ENCODE data around the gene TRIM49C.
"Not testable (repeated sequence)": the region's sequence is repeated elsewhere in the genome, so short reads cannot be mapped to it uniquely, and the experiment has no call there.

The TRIM49C gene, protein sequence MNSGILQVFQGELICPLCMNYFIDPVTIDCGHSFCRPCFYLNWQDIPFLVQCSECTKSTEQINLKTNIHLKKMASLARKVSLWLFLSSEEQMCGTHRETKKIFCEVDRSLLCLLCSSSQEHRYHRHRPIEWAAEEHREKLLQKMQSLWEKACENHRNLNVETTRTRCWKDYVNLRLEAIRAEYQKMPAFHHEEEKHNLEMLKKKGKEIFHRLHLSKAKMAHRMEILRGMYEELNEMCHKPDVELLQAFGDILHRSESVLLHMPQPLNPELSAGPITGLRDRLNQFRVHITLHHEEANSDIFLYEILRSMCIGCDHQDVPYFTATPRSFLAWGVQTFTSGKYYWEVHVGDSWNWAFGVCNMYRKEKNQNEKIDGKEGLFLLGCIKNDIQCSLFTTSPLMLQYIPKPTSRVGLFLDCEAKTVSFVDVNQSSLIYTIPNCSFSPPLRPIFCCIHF

DNA sequence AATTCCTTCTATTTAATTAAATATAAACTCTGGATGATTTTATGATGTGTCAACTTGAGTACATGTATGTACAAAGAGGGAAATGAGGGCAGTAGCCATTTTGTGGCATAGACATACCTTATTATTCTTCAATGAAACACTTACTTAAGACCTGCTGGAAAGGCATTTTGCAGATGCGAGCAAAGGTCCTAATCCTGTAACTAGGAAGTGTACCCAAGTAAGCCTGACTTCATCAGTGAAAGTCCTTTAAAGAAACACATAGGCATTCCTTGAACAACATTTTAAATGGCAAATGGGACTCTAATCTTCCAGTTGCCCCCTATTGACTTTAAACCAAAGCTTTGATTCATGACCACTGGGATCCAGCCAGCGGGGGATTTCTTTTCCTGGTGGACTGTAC, at the start of gene TRIM49C:
Gene TRIM49C (plus strand): TSS at position 301 of the 400 bp plus-strand sequence. CDS start 4,106 bp downstream, outside the sequence.
- DNase-seq: not testable (repeated sequence)

GRCh38 chr11:90024184-90024583, 6.7 kb upstream of the TRIM49C start:
- DNase-seq: not testable (repeated sequence)

- DNase-seq: not testable (repeated sequence)
Measured at GRCh38 chr11:90051591-90052209, 20.8 kb downstream of the TRIM49C start.

- DNase-seq: not testable (repeated sequence)
Measured at GRCh38 chr11:90052311-90052710, 21.4 kb downstream of the TRIM49C start.

- not testable (repeated sequence) for DNase-seq
Measured at GRCh38 chr11:90053545-90053944, 22.6 kb downstream of the TRIM49C start.

- not testable (repeated sequence) for DNase-seq
Measured at GRCh38 chr11:90085650-90086049, 54.7 kb downstream of the TRIM49C start, which contains the start of gene UBTFL1. TSS of gene UBTFL1 (plus strand) at chr11:90085950. CDS start at chr11:90085950, 0 bp downstream.

DNA sequence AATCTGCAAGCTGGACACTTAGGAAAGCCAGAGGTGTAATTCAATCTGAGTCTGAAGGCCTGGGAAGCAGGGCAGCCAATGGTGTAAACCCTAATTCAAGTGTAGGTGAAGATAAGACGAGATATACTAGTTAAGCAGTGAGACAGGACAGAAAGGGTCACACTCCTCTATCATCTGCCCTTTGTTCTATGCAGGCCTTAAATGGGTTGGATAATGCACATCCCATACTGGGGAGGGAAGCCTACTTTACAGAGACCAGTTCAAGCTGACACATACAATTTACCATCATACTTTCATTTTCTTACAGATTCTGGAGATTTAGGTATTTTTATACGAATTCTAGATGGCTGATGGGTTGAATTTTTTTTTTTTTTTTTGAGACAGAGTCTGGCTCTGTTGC, 57.8 kb downstream of the TRIM49C start:
- not testable (repeated sequence) for DNase-seq

Data from activated naive CD4-positive, alpha-beta T cell treated with anti-CD3 and anti-CD28 coated beads, Interleukin-2, amount 50 U/mL, for 16 hours (primary cell).